Embryonic facial prominence (tissue), 1 donor: ENCODE results near the gene C16orf74.

Experiments
- DNase-seq: peaks from one replicate; pipeline ENCODE4 v3.0.0-alpha.2; 2016; ENCODE audit errors: extremely low spot score

The C16orf74 gene

DNA sequence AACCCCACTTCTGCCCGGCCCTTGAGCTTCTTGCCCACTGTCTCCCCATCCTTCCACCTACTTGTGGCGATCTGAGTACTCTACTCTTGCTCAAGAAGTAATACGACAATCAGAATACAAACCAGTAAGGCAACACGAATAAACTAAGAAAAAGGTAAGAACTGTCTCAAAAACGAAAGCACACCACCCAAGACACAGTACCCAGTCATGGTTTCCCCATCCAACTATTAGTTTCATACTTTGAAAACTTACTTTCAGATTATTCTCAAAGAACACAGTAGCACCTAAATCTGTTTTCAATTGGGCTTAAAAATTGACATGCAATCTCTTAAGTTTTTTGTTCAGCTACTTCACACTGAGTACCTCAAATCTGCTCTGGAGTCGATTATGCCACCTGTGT lies 76.1 kb downstream of the C16orf74 start:
- no peak for DNase-seq

DNA sequence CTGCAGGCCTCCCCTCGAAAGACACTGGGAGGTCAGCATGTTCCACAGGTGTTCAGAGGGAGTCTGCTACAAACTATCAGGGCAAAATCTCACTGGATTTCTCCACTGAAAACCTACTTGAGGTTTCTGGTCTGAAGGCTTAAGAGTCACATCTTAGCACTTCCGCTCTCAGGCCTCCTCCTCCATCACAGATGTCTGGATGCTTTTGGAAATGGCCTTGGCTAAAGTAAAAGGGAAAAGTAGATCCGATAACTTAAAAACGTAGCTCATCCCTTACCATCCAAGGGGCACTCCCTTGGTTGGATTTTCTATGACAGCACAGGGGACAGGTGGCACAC lies 76.5 kb downstream of the C16orf74 start:
- no peak for DNase-seq

DNA sequence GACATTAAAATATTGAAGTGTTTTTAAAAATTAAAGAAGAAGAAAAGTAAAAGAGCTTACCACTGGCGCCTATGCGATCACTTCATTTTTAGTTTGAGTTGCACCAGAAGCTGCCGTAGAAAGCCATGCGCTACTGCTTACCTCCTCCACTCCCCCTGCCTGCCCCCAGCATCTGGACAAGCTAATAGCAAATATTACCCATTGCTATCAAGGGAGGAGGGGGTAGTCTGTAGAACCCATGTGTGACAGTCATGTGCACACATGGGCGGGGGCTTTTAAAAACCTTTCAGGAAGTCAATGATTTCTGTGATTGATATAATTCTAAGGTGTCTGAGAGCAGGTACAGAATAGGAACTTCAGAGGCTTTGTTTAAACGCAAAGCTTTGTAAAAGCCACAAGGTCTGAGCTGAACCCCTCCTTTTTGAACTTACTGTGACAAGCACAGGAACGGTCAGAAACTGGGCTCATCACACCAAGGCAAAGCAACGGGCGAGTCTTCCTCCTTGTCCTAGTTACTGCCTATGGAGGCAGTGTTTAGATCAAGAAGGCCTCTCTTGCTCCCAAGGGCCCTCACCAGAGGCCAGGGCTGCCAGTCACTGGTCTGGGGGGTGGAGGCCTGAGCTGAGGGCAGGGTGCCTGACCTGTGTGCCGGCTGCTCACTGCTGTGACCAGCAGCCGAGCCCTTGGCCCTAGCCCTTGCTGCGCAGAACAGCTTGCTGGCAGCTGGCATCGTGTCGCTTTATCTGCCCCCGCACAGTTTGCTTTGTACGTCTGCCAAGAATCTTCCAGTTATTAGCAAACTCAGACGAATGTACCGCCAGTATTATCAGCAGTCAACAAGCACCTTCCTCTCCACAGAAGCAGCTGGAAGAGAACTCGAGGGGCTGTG lies 77.1 kb downstream of the C16orf74 start:
- no peak for DNase-seq

DNA sequence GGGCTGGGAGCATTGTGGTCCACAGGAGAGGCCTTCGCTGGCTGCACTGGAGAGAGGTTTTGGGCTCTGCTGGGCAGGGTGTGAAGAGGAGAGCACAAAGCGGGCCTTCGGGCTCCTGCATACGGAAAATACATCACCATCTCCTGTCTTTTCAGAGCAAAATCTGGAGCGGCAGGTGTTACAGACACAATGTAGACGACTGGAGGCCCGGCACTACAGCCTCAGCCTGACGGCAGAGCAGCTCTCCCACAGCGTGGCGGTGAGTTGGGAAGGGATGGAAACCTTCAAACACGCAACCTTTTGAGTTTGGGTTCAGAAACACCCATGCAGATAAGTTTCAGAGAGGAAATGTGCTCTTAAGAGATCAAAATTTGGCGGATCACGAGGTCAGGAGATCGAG lies 80.1 kb downstream of the C16orf74 start:
- no peak for DNase-seq

DNA sequence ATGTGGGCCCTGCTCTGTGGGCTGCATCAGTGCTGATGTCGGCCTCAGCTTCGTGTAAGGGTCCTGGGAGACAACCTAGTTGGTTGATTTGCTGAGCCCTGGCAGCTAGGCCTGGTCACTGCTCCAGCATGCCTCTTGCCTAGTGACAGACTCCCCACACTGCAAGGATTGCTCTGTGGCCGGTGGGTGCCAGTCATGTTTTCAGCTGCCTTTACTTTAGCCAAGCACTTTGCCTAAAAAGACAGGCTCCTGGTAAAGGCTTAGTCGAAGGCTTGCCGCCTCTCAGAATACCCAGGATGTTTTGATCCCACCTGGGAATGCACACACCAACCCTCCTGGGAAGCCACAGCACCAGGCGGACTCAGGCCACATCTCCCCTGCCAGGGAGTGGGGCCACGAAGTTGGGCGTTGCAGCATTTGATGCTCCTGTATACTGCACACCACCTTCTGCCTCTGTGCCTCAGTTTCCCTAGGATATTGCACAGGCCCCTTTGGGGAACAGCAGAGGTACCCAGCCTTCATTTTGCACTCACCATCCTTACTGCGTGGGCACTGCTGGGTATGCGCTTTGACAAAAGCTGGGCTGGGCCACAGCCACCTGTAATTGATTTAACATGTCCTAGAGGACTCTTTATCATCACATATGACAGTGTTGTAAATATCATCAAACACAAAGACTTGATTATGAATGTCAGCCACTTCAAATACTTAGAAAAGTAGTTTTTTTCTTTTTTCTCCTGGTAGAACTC lies 82.0 kb downstream of the C16orf74 start:
- no peak for DNase-seq

DNA sequence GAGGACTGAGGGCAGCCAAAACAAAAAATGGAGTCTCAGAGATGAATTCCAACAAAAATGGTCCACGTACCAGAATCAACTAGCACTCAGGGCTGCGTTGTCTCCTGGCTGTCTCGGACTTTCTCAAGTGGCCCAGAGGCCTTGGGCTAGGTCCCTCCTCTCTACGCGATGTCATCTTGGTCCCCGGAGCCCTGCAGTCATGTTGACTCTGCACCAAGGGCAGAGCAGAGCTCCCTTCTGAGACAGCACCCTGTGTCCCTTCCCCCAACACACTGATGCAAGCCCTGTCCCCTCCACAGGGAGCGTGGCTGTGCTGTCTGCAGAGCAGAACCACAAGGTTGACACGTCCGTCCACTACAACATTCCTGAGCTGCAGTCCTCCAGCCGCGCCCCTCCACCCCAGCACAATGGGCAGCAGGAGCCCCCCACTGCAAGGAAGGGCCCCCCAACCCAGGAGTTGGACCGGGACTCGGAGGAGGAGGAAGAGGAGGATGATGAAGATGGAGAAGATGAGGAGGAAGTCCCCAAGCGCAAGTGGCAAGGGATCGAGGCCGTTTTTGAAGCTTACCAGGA lies 83.0 kb downstream of the C16orf74 start:
- DNase-seq, result no peak

DNA sequence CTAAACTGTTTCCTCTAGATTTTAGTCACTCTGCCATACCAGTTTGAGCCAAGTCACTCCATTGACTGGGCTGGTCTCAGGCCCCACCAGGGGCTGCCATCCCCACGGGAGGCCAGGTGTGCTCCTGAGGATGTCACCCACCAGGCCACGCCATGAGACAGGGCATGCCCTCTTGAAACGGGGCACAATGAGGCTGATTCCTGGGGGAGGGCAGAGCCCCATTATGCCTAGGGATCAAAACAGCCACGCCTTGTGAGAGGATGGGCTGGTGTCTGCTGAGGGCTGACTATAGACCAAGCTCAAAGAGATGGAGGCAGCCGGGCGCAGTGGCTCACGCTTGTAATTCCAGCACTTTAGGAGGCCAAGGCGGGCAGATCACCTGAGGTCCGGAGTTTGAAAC lies 83.6 kb downstream of the C16orf74 start:
- DNase-seq, result no peak

DNA sequence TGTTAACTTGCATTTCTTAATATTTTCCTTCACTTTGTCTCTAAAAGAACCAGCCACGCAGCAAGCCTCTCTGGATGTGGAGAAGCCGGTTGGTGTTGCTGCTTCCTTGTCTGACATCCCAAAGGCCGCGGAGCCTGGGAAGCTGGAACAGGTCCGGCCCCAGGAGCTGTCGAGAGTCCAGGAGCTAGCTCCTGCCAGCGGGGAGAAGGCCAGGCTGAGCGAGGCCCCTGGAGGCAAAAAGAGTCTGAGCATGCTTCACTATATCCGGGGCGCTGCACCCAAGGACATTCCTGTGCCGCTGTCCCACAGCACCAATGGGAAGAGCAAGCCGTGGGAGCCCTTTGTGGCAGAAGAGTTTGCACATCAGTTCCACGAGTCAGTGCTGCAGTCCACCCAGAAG lies 85.0 kb downstream of the C16orf74 start:
- no peak for DNase-seq

DNA sequence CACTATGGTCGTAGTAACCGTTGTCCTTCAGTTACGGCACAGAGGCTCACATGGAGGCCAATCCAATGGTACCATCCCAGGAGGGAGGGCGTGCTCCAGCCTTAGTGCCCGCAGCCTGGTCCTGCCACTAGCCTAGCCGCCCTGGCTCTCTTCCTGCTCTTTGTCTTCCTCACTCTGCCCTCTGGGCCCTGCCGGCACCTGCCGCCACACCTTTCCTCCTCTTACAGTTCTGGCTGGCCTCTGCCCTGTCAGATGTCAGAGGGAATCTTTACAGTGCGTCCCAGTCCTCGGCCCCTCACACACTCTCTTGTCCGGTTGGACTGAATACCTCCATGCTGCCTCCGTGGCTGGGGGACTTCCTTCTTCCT lies 85.5 kb downstream of the C16orf74 start:
- no peak for DNase-seq

DNA sequence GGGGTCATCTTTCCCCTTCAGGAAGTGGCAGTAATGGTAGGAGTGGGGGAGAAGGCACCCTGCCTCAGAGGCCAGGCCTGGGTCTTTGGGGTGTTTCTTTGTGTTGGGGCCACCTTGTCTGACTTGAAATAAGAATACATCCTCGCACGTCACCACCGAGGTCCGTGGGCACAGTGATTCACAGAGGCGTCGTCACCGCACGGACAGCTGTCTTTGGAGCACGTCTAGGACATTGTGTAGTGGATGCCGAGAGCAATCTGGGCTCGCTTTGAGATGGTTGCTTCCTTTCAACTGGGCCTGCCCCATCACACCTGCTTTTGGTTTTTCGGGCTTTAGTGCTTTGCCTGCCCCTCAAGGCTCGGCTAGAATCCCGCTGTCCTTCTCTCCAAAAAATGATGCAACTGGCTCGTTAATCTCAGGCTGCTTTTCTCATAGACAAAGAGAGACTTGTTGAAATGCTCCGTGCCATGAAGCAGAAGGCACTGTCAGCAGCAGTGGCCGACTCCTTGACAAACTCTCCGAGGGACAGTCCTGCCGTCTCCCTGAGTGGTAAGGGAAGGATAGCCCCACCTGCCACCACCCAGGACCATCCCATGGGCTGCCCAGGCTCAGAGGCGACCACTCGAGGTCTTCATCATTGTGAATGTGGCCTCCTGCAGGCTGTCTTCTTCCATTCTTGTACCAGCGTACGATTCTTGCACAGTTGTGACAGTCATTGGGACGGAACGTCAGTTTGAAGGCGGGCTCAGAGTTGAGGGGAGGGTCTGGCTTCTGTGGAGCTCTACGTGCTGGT lies 86.1 kb downstream of the C16orf74 start:
- no peak for DNase-seq

DNA sequence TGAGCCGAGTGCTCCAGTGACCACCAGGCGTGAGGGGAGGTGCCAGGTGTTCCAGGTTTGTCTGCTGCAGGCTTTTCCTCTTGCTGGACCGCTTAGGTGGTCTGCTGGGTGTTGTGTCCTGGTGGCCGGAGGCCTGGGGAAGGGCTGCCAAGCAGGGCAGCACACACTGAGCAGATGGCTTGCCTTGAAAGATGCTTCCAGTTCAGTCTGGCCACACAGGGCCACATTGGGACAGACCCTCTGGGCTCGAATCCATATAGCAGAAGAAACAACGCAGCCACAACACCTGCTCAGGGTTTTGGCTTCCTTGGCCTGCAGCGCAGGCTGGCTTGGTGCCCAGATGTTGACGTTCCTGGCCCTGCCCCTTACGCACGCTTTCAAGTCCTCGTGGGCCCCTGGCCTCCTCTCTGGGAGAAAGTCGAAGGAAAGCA lies 87.0 kb downstream of the C16orf74 start:
- DNase-seq, result no peak

DNA sequence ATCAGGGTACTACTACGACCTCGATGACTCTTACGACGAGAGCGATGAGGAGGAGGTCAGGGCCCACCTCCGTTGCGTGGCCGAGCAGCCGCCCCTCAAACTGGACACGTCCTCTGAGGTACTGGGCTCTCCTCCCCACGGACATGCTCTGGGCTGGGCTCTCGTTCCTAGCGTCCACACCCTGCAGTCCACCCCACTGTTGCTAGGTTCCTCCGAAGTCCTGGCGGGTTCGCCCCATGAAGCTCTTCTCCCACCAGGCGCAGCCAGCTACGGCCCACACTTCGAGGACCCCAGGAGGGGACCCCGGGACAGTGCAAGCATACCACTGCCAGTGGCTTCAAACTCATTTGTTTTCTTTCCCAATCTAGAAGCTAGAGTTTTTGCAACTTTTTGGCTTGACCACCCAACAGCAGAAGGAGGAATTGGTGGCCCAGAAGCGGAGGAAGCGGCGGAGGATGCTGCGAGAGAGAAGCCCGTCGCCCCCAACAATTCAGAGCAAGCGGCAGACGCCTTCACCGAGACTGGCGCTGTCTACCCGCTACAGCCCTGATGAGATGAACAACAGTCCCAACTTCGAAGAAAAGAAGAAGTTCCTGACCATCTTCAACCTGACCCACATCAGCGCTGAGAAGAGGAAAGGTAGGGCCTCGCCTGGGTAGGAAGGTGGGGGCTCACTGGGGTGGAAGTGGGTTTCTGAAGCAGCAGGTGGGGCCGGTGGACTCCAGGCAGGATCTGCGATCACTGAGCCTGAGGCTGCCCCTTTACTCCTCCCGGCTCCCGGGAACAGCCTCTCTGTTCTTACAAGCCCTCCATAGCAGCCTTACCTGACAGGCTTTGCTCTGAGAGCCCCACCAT lies 87.7 kb downstream of the C16orf74 start:
- no peak for DNase-seq

DNA sequence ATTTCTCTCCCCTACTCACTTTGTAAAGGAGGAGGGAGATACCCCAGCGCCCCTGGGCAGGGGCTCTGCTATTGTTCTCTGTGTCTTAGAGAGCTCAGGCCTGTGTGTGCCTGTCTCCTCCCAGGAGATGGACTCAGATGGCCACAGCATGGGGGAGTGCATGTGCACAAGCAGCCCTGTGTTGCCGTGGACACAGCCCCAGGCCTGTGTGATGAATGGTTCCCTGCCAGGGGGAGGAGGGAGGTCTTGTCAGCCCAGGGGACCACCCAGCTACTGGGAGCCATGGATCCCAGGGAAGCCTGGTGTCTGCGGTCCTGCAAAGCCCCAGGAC lies 88.4 kb downstream of the C16orf74 start:
- DNase-seq, result no peak

DNA sequence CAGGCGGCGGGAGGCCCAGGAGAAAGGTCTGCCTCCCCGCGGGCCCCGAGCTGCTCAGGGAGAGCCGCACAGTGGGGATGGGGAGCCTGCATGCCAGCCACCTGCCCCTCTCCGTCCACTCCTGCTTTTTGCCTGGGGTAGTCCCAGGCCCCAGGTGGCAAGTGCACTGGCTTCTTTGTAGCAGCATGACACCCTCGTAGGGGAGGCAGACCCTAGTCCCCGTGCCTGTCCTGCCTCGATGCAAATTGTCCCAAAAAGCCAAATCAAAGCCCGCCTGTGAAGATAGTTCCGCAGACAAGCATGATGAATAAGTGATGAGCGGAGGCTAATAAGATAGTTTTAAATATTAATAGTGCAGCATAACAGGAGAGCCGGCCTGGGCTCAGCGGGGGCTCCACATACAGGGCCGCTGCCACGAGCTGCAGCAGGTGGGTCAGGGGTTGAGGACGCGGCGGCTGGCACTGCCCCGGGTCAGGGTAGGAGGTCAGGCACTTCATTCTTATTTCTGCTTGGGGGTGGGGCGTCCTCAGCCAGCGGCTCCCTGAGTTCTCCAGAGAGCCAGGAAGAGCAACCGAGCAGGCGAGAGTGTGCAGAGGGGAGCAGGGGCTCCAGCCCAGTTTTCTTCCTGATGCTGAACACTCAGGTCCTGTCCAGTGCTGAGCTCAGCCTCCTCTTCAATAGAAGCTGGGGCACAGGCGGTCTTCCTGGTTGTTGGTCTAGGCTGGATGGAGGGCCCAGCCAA lies 89.0 kb downstream of the C16orf74 start:
- DNase-seq, result no peak

DNA sequence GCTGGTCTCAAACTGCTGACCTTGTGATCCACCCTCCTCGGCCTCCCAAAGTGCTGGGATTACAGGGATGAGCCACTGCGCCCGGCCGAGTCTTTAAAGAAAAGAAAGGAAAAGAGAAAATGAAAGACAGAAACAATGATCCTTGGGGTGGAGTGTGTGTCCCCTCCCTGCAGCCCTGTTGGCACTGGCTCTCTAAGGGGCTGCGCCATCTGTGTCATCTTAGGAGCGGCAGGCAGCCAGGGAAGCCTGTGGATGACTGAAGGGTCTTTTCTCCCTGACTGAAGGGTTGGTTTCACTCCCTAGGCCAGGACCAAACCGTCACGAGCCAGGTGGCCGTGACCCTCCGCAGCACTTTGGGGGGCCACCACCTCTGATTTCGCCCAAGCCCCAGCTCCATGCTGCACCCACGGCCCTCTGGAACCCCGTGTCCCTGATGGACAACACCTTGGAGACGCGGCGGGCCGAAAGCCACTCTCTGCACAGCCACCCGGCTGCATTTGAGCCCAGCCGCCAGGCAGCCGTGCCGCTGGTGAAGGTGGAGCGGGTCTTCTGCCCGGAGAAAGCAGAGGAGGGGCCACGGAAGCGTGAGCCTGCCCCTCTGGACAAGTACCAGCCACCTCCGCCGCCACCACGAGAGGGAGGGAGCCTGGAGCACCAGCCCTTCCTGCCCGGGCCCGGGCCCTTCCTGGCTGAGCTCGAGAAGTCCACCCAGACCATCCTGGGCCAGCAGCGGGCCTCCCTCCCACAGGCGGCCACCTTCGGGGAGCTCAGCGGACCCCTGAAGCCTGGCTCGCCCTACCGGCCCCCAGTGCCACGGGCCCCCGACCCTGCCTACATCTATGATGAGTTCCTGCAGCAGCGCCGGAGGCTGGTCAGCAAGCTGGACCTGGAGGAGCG lies 89.8 kb downstream of the C16orf74 start:
- DNase-seq, result no peak

DNA sequence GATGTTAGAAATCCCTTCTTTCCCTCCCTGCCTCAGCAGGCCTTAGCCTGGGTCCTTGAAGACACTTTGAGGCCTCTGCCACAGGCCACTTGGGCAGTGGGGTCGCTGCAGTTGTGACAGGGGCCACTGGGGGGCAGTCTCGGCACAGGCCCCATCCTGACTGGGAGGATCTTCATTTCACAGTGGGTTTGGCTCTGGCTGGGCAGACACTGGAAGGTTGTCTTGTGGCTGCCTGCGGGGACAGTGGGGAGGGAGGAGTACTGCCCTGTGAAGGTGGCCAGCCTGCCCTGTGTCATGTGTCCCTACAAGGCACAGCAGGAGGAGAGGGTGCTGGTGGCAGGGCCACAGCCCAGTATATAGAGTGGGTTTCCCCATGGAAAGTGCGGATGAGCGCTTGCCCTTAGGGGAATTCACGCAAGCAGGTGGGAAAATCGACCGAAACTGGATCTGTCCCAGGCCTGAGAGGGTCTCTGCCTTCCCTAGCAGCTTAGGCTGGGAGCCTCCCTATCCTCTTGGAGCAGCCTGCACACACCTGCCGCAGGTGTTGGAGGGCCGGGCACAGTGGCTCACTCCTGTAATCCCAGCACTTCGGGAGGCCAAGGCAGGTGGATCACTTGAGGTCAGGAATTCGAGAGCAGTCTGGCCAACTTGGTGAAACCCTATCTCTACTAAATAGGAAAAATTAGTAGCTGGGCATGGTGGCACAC lies 90.9 kb downstream of the C16orf74 start:
- DNase-seq, result no peak

DNA sequence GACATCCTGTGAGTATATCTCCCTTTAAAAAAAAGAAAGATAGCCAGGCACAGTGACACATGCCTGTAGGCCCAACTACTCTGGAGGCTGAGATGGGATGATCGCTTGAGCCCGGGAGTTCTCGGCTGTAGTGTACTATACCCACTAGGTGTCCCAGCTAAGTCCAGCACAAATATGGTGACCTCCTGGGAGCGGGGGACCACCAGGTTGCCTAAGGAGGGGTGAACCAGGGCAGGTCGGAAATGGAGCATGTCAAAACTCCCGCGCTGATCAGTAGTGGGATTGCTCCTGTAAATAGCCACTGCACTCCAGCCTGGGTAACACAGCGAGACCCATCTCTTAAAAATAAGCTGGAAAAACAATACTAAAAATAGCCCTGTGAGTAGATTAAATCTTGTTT lies 91.6 kb downstream of the C16orf74 start:
- DNase-seq, result no peak

DNA sequence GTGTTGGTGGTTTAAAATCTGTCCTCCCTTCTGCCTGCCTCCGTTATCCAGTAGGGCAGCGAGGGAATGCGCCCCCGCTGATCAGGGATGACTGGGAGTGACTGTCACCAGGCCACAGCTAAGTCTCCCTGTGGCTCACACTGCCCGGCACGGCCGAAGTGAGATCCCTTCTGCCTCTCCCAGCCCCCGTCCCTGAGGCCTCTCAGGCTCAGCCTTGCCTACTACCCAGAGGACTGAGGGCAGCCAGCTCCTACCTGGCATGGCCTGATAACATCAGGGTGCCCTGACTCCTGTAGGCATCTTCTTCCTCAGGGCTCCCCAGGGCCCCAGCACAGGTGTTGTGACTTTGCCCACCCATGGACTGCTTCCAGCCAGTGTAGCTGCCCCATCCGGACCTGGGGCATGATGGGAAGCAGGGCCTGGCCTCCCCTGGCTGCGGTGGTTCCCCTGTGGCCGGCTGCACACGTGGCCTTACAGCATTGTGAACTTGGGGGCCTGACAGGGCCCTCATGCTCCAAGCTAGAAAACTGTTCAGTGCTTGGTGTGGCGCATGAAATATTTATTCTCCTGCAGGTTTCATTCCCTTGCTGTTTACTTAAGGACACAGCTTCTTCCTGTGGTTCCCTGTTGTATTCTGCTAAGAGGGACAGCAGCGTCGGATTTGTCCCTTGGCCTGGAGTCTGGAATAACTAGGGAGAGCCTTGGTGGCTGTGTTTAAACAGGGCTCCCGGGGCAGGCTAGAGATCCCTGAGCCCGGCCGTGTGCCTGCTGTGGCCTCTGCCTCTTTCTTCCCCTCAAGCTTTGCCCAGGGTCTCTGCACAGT lies 92.2 kb downstream of the C16orf74 start:
- DNase-seq, result no peak
